ENCODE results near the gene REPIN1.

The REPIN1 gene

GRCh38 chr7:150412518-150413488, 44.2 kb downstream of the REPIN1 start:
- H2AFZ ChIP-seq (ENCODE audit: low read length), result no peak overlapping the region
- H3K79me2 ChIP-seq (ENCODE audit: insufficient read depth, low read length), result no peaks in the 10 kb centered on the region
- H3K4me3 ChIP-seq (ENCODE audit: low read length, poor library complexity, severe bottlenecking), result no peak overlapping the region
- no peaks in the 10 kb centered on the region for H4K20me1 ChIP-seq (ENCODE audit: insufficient read depth, low read length, poor library complexity, severe bottlenecking)
- no peaks in the 10 kb centered on the region for H3F3A ChIP-seq (ENCODE audit: low read depth)
- no peaks in the 10 kb centered on the region for H3K27me3 ChIP-seq (ENCODE audit: insufficient read depth, low read length, poor library complexity, severe bottlenecking)
- no peaks in the 10 kb centered on the region for H3K36me3 ChIP-seq (ENCODE audit: insufficient read depth, low read length)
- H3K9me2 ChIP-seq (replicated peaks; ENCODE audit: low read depth, low read length), result no peaks in the 10 kb centered on the region
- H3K9me3 ChIP-seq (ENCODE audit: insufficient read depth, low read depth, low read length), result no peaks in the 10 kb centered on the region
- no peak overlapping the region for H3K4me2 ChIP-seq (ENCODE audit: low read depth, low read length, poor library complexity, severe bottlenecking)
- H3K4me1 ChIP-seq (ENCODE audit: insufficient read depth, low read length, poor library complexity, severe bottlenecking), result peaks cover 9% of the 10 kb centered on the region
- no peak overlapping the region for H3K9ac ChIP-seq (ENCODE audit: low read depth, low read length, poor library complexity, severe bottlenecking)
- TF ChIP-seq EZH2phosphoT487 (IDR thresholded peaks at IDR 0.05; ENCODE audit: borderline replicate concordance) (no peak), CTCF (conservative IDR thresholded peaks at IDR 0.05; ENCODE audit: low read length) (no peak)

GRCh38 chr7:150413640-150414081, 45.0 kb downstream of the REPIN1 start:
- no peaks in the 10 kb centered on the region for H3K9me2 ChIP-seq (replicated peaks; ENCODE audit: low read depth, low read length)
- H3K4me3 ChIP-seq (ENCODE audit: low read length, poor library complexity, severe bottlenecking), result no peak overlapping the region
- H4K20me1 ChIP-seq (ENCODE audit: insufficient read depth, low read length, poor library complexity, severe bottlenecking), result no peaks in the 10 kb centered on the region
- TF ChIP-seq EZH2phosphoT487 (IDR thresholded peaks at IDR 0.05; ENCODE audit: borderline replicate concordance), result no peak
- TF ChIP-seq CTCF (conservative IDR thresholded peaks at IDR 0.05; ENCODE audit: low read length), result no peak
- peaks cover 6% of the 10 kb centered on the region for H3K4me1 ChIP-seq (ENCODE audit: insufficient read depth, low read length, poor library complexity, severe bottlenecking)
- no peak overlapping the region for H2AFZ ChIP-seq (ENCODE audit: low read length)
- H3K36me3 ChIP-seq (ENCODE audit: insufficient read depth, low read length), result no peaks in the 10 kb centered on the region
- H3F3A ChIP-seq (ENCODE audit: low read depth), result no peaks in the 10 kb centered on the region
- no peak overlapping the region for H3K4me2 ChIP-seq (ENCODE audit: low read depth, low read length, poor library complexity, severe bottlenecking)
- H3K79me2 ChIP-seq (ENCODE audit: insufficient read depth, low read length), result no peaks in the 10 kb centered on the region
- H3K27me3 ChIP-seq (ENCODE audit: insufficient read depth, low read length, poor library complexity, severe bottlenecking), result no peaks in the 10 kb centered on the region
- no peaks in the 10 kb centered on the region for H3K9me3 ChIP-seq (ENCODE audit: insufficient read depth, low read depth, low read length)
- no peak overlapping the region for H3K9ac ChIP-seq (ENCODE audit: low read depth, low read length, poor library complexity, severe bottlenecking)

- Histone ChIP-seq H3F3A (ENCODE audit: low read depth) (no peaks in the 10 kb centered on the region), H3K36me3 (ENCODE audit: insufficient read depth, low read length) (no peaks in the 10 kb centered on the region), H3K79me2 (ENCODE audit: insufficient read depth, low read length) (no peaks in the 10 kb centered on the region), H3K9me2 (replicated peaks; ENCODE audit: low read depth, low read length) (no peaks in the 10 kb centered on the region), H3K9ac (ENCODE audit: low read depth, low read length, poor library complexity, severe bottlenecking) (no peak overlapping the region), H4K20me1 (ENCODE audit: insufficient read depth, low read length, poor library complexity, severe bottlenecking) (no peaks in the 10 kb centered on the region), H3K4me3 (ENCODE audit: low read length, poor library complexity, severe bottlenecking) (no peak overlapping the region), H3K27me3 (ENCODE audit: insufficient read depth, low read length, poor library complexity, severe bottlenecking) (no peaks in the 10 kb centered on the region), H3K4me1 (ENCODE audit: insufficient read depth, low read length, poor library complexity, severe bottlenecking) (peaks cover 2% of the 10 kb centered on the region), H2AFZ (ENCODE audit: low read length) (no peak overlapping the region), H3K4me2 (ENCODE audit: low read depth, low read length, poor library complexity, severe bottlenecking) (no peak overlapping the region), H3K9me3 (ENCODE audit: insufficient read depth, low read depth, low read length) (no peaks in the 10 kb centered on the region)
- TF ChIP-seq CTCF (conservative IDR thresholded peaks at IDR 0.05; ENCODE audit: low read length), result no peak
- TF ChIP-seq EZH2phosphoT487 (IDR thresholded peaks at IDR 0.05; ENCODE audit: borderline replicate concordance), result no peak
These were observed 46.8 kb downstream of the REPIN1 start for GRCh38 chr7:150415161-150416153.

All from Loucy (cell line).